Measurements from ENCODE around the gene DIP2B. TPM values are rescaled to one million over a fixed set of nuclear protein-coding genes. Genes with fewer than 3 reads are reported as not detected.
A peak's percentile ranks its signal among the peaks of the same experiment; 100 is the strongest.

The DIP2B gene
- total RNA-seq, 6 experiments from 2014 or later = 11.1 to 24.0 (median 14.8) TPM

- H3K36me3 ChIP-seq = peaks cover 0 to 73% (median 38%) of the 10 kb centered on the region in 4 donors
- ATAC-seq (no peak), DNase-seq (no peak)
- intact Hi-C loops (cut with DNase I) = no loop called here
- 86% methylated on average over 4 of the region's 4 CpGs for WGBS (ENCODE audit: insufficient coverage, low coverage, low lambda C conversion rate, missing lambda C conversion rate)
- no peak overlapping the region for H3K27ac ChIP-seq
- TF ChIP-seq POLR2A (IDR thresholded peaks at IDR 0.05) = no peak
- no peak for TF ChIP-seq CTCF (IDR thresholded peaks at IDR 0.05)
- no peaks in the 10 kb centered on the region for H3K9me3 ChIP-seq
- no peaks in the 10 kb centered on the region for H3K27me3 ChIP-seq
- peaks cover 0 to 21% (median 0%) of the 10 kb centered on the region in 4 donors for H3K4me1 ChIP-seq
- H3K4me3 ChIP-seq = no peak overlapping the region
These were observed 224.1 kb downstream of the DIP2B start for GRCh38 chr12:50728841-50729240.

GRCh38 chr12:50732591-50732990, 227.8 kb downstream of the DIP2B start:
- TF ChIP-seq POLR2A (IDR thresholded peaks at IDR 0.05) = no peak
- no peak for TF ChIP-seq CTCF (IDR thresholded peaks at IDR 0.05)
- intact Hi-C loops (cut with DNase I) = no loop called here
- 65% methylated on average over 6 of the region's 9 CpGs for WGBS (ENCODE audit: insufficient coverage, low coverage, low lambda C conversion rate, missing lambda C conversion rate)
- H3K4me3 ChIP-seq = no peak overlapping the region
- DNase-seq (no peak), ATAC-seq (peak in 2 of 4 donors; percentile 36)
- H3K27ac ChIP-seq = no peak overlapping the region
- H3K36me3 ChIP-seq = peaks cover 0 to 97% (median 46%) of the 10 kb centered on the region in 4 donors
- H3K9me3 ChIP-seq = no peaks in the 10 kb centered on the region
- no peaks in the 10 kb centered on the region for H3K4me1 ChIP-seq
- no peaks in the 10 kb centered on the region for H3K27me3 ChIP-seq

- ATAC-seq (no peak), DNase-seq (no peak)
- Histone ChIP-seq H3K4me1 (no peaks in the 10 kb centered on the region), H3K27me3 (no peaks in the 10 kb centered on the region), H3K36me3 (peaks cover 0 to 97% (median 46%) of the 10 kb centered on the region in 4 donors), H3K9me3 (no peaks in the 10 kb centered on the region), H3K27ac (no peak overlapping the region), H3K4me3 (no peak overlapping the region)
- no peak for TF ChIP-seq POLR2A (IDR thresholded peaks at IDR 0.05)
- no peak for TF ChIP-seq CTCF (IDR thresholded peaks at IDR 0.05)
- intact Hi-C loops (cut with DNase I) = no loop called here
- WGBS (ENCODE audit: insufficient coverage, low coverage, low lambda C conversion rate, missing lambda C conversion rate) = 85% methylated on average over 3 of the region's 3 CpGs
These were observed 228.9 kb downstream of the DIP2B start for GRCh38 chr12:50733706-50734105.

- Histone ChIP-seq H3K27me3 (no peaks in the 10 kb centered on the region), H3K4me3 (no peak overlapping the region), H3K36me3 (peaks cover 0 to 97% (median 46%) of the 10 kb centered on the region in 4 donors), H3K4me1 (no peaks in the 10 kb centered on the region), H3K27ac (no peak overlapping the region), H3K9me3 (no peaks in the 10 kb centered on the region)
- 74% methylated on average over 10 of the region's 10 CpGs for WGBS (ENCODE audit: insufficient coverage, low coverage, low lambda C conversion rate, missing lambda C conversion rate)
- ATAC-seq (peak; percentile 54 to 68 (median 62)), DNase-seq (no peak)
- TF ChIP-seq CTCF (IDR thresholded peaks at IDR 0.05) = peak; percentile 29 to 54 (median 44)
- TF ChIP-seq POLR2A (IDR thresholded peaks at IDR 0.05) = no peak
- intact Hi-C loops (cut with DNase I) = no loop called here
These were observed 229.9 kb downstream of the DIP2B start for GRCh38 chr12:50734409-50735263.
